ENCODE data around the gene DYRK3. TPM values are rescaled to one million over a fixed set of nuclear protein-coding genes. Genes with fewer than 3 reads are reported as not detected.

The DYRK3 gene
- total and polyA plus RNA-seq, 2 of the 13 experiments (the other 11 are each of a cell fraction or from before 2014, with no cell fraction given): 0.48 to 2.8 TPM

DNA sequence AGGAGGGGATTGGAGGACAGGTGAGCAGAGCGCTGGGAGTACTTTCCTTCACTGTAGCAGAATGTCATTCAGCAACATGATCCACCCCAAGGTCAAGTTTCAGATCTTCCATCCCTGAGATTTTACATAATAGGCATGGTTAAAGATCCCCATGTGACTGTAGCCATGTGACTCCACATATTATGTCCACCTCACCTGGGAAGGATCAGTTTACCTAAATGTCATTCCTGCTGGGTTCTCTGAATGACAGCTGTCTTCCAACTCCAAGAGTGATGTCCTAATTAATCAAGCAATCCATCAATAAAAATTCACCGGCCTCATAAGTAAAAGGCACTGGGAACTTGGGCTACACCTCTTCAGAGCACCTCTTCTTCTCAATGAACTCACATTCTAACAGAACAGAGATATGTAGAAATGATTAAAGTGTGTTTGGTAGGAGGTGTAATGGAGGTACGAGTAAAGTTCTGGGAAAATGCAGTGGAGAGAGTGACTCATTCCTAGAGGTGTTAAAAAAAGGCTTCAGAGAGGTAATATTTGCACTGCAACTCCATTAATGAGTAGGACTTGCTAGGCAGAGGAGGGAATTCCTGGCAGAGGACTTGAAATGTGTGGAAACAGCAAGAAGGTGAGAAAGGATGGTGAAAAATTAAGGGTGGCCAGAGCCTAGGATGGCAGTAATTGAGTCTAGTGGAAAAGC lies 27.2 kb downstream of the DYRK3 start:
- no peak for TF ChIP-seq EHMT2 (IDR thresholded peaks at IDR 0.05; ENCODE audit: borderline replicate concordance, low read depth, low read length)
- TF ChIP-seq NFE2L2 (IDR thresholded peaks at IDR 0.05; ENCODE audit: low read length): no peak
- no peak for TF ChIP-seq ZBTB8A (CRISPR knock-in tag; IDR thresholded peaks at IDR 0.05; ENCODE audit: borderline replicate concordance, low read depth)
- no peak for TF ChIP-seq SOX13 (IDR thresholded peaks at IDR 0.05)
- TF ChIP-seq SOX13 (CRISPR knock-in tag; conservative IDR thresholded peaks at IDR 0.05 in 1 of 2, IDR thresholded peaks at IDR 0.05 in 1 of 2): no peak
- TF ChIP-seq ZNF652 (CRISPR knock-in tag; IDR thresholded peaks at IDR 0.05; ENCODE audit: borderline replicate concordance, low read depth): no peak
- TF ChIP-seq RELA (CRISPR knock-in tag; IDR thresholded peaks at IDR 0.05): no peak
- Histone ChIP-seq H2AFZ (ENCODE audit: low read length) (no peak overlapping the region), H3K79me2 (ENCODE audit: insufficient read depth, low read length) (no peaks in the 10 kb centered on the region), H3K27me3 (ENCODE audit: control insufficient read depth in 1 of 2, insufficient read depth in 2 of 2, low read length in 2 of 2) (peaks cover 2 to 31% of the 10 kb centered on the region in 2 experiments), H3K4me3 (replicated peaks in 1 of 3; ENCODE audit: insufficient read depth in 1 of 3, low read depth in 2 of 3, low read length in 3 of 3) (no peak overlapping the region), H3K27ac (ENCODE audit: extremely low read length, insufficient read depth, low read length) (no peak overlapping the region), H3K4me2 (ENCODE audit: low read depth, low read length) (no peak overlapping the region), H3K9ac (ENCODE audit: insufficient read depth, low read depth, low read length) (no peak overlapping the region), H3K9me3 (ENCODE audit: low read length) (no peaks in the 10 kb centered on the region), H4K20me1 (ENCODE audit: insufficient read depth, low read length) (no peaks in the 10 kb centered on the region), H3K36me3 (replicated peaks in 1 of 2; ENCODE audit: control insufficient read depth in 1 of 2, insufficient read depth in 2 of 2, low read length in 2 of 2) (no peaks in the 10 kb centered on the region), H3K4me1 (ENCODE audit: insufficient read depth, low read length) (peaks cover 22% of the 10 kb centered on the region)
- ChIA-PET CTCF (ENCODE audit: low intra/inter-chr PET ratio, low total read pairs) (interaction anchor here (2.5 to 3.7 kb wide), 2 partner anchors 28 to 55 kb away, joined by 27 to 33 read pairs; partner anchors contain the start of gene DYRK3), POLR2A (no interaction called here)
- no TSS peak for BruUV-seq (replicated peaks)
- WGBS (ENCODE audit: low lambda C conversion rate): 30% methylated on average over 3 of the region's 3 CpGs
- no peak for DNase-seq (ENCODE audit: low spot score)
- no peak for FAIRE-seq
- ATAC-seq: no peak
- intact Hi-C loops (cut with micrococcal nuclease; ENCODE audit: unreplicated experiment): no loop called here
- in situ Hi-C loops (cut with HindIII; ENCODE audit: extremely low pct_ligation_motif_present, low pct_unique_long_range_greater_than_20kb): no loop called here

DNA sequence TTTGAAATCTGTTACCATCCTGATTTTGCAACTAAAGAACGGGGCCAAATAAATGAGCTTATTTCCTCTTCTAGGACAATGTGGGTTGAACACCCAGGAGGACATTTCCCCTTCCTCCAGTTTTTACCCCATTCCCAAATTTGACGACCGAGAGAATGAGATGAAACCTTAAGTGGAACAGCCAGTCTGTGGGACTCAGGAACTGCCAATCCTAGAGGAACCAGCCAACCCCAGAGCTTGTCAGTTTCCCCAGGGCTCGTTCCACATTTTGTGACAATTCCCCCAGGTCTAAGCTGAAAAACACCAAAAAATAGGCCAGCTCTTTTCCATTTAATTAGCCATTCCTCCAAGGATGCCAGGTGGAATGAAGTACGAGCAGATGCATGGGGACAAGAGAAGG lies 28.0 kb downstream of the DYRK3 start:
- POLR2A ChIA-PET: interaction anchor here (1.8 kb wide), 1 partner anchor 28 kb away, joined by 14 read pairs; the partner anchor contains the start of gene DYRK3
- Histone ChIP-seq H3K9me3 (ENCODE audit: low read length) (no peaks in the 10 kb centered on the region), H3K9ac (ENCODE audit: insufficient read depth, low read depth, low read length) (no peak overlapping the region), H4K20me1 (ENCODE audit: insufficient read depth, low read length) (no peaks in the 10 kb centered on the region), H3K27ac (ENCODE audit: extremely low read length, insufficient read depth, low read length) (no peak overlapping the region), H3K79me2 (ENCODE audit: insufficient read depth, low read length) (no peaks in the 10 kb centered on the region), H3K27me3 (ENCODE audit: control insufficient read depth in 1 of 2, insufficient read depth in 2 of 2, low read length in 2 of 2) (peaks cover 2 to 26% of the 10 kb centered on the region in 2 experiments), H3K4me3 (replicated peaks in 1 of 3; ENCODE audit: insufficient read depth in 1 of 3, low read depth in 2 of 3, low read length in 3 of 3) (no peak overlapping the region), H3K4me1 (ENCODE audit: insufficient read depth, low read length) (peaks cover 14% of the 10 kb centered on the region), H3K4me2 (ENCODE audit: low read depth, low read length) (no peak overlapping the region), H3K36me3 (replicated peaks in 1 of 2; ENCODE audit: control insufficient read depth in 1 of 2, insufficient read depth in 2 of 2, low read length in 2 of 2) (no peaks in the 10 kb centered on the region), H2AFZ (ENCODE audit: low read length) (no peak overlapping the region)
- in situ Hi-C loops (cut with HindIII; ENCODE audit: extremely low pct_ligation_motif_present, low pct_unique_long_range_greater_than_20kb) (no loop called here), intact Hi-C loops (cut with micrococcal nuclease; ENCODE audit: unreplicated experiment) (no loop called here)
- BruUV-seq (replicated peaks): no TSS peak
- no peak for DNase-seq (ENCODE audit: low spot score)
- FAIRE-seq: no peak
- WGBS (ENCODE audit: low lambda C conversion rate): 32% methylated on average over 5 of the region's 5 CpGs
- ATAC-seq: no peak
- CTCF ChIA-PET (ENCODE audit: low intra/inter-chr PET ratio, low total read pairs): interaction anchor here (1.3 to 3.7 kb wide), 4 partner anchors 28 to 119 kb away, joined by 3 to 33 read pairs (median 22); partner anchors contain the start of gene DYRK3
- TF ChIP-seq ETV6 (CRISPR knock-in tag; conservative IDR thresholded peaks at IDR 0.05) (no peak), PPARG (CRISPR knock-in tag; conservative IDR thresholded peaks at IDR 0.05) (no peak)
- TF ChIP-seq, protein P1, sequence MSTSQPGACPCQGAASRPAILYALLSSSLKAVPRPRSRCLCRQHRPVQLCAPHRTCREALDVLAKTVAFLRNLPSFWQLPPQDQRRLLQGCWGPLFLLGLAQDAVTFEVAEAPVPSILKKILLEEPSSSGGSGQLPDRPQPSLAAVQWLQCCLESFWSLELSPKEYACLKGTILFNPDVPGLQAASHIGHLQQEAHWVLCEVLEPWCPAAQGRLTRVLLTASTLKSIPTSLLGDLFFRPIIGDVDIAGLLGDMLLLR (CRISPR knock-in tag; IDR thresholded peaks at IDR 0.05): no peak
- TF ChIP-seq, protein P2, sequence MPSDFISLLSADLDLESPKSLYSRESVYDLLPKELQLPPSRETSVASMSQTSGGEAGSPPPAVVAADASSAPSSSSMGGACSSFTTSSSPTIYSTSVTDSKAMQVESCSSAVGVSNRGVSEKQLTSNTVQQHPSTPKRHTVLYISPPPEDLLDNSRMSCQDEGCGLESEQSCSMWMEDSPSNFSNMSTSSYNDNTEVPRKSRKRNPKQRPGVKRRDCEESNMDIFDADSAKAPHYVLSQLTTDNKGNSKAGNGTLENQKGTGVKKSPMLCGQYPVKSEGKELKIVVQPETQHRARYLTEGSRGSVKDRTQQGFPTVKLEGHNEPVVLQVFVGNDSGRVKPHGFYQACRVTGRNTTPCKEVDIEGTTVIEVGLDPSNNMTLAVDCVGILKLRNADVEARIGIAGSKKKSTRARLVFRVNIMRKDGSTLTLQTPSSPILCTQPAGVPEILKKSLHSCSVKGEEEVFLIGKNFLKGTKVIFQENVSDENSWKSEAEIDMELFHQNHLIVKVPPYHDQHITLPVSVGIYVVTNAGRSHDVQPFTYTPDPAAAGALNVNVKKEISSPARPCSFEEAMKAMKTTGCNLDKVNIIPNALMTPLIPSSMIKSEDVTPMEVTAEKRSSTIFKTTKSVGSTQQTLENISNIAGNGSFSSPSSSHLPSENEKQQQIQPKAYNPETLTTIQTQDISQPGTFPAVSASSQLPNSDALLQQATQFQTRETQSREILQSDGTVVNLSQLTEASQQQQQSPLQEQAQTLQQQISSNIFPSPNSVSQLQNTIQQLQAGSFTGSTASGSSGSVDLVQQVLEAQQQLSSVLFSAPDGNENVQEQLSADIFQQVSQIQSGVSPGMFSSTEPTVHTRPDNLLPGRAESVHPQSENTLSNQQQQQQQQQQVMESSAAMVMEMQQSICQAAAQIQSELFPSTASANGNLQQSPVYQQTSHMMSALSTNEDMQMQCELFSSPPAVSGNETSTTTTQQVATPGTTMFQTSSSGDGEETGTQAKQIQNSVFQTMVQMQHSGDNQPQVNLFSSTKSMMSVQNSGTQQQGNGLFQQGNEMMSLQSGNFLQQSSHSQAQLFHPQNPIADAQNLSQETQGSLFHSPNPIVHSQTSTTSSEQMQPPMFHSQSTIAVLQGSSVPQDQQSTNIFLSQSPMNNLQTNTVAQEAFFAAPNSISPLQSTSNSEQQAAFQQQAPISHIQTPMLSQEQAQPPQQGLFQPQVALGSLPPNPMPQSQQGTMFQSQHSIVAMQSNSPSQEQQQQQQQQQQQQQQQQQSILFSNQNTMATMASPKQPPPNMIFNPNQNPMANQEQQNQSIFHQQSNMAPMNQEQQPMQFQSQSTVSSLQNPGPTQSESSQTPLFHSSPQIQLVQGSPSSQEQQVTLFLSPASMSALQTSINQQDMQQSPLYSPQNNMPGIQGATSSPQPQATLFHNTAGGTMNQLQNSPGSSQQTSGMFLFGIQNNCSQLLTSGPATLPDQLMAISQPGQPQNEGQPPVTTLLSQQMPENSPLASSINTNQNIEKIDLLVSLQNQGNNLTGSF (CRISPR knock-in tag; IDR thresholded peaks at IDR 0.05): no peak
